HG02852 (cell line): Measurements from ENCODE around the gene BLM.

Experiments
- ATAC-seq: cut with Tn5 transposase; IDR thresholded peaks from one replicate; pipeline ENCODE4 v1.9.1; 2021; ENCODE audit warnings: mild to moderate bottlenecking, moderate library complexity; ENCODE audit not compliant: unreplicated experiment

The BLM gene

GRCh38 chr15:90691369-90691768 lies 25.8 kb upstream of the BLM start:
- ATAC-seq, result no peak

GRCh38 chr15:90691982-90692773 lies 25.0 kb upstream of the BLM start:
- peak; percentile 51 for ATAC-seq

- ATAC-seq, result no peak
These were observed 22.2 kb upstream of the BLM start for GRCh38 chr15:90694987-90695386.

DNA sequence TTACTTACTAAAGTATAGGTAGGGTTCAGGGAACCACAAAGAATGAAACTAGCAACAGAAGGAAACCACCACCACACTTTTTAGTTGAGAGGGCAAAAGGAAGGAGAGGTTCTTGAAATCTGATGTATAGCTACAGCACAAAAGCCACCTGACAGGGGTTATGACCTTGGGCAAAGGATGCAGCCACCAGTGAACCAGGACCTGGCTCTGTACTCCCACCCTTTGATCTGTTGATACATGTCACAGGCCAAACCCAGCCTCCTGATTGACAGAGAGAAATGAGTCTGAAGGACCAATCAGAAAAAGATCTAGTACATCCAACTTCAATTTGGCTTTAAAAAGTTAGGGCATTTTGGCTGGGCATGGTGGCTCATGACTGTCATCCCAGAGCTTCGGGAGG lies 20.0 kb upstream of the BLM start:
- no peak for ATAC-seq

DNA sequence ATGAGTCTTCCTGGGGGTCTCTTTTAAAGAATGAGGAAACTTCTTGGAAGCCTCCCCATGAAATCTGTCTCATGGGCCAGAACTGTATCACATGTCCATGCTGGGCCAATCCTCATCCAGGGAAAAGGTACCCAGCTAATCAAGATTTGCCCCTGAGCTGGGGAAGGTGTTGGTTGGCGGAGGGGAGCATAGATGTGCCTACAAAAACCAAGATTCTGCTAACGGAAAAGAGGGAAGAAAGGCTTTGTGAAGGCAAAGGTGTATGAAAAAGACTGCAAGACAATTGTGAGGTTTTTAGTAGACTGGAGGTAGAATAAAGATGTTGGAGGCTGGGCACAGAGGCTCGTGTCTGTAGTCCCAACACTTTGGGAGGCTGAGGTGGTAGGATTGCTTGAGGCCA lies 18.5 kb upstream of the BLM start:
- no peak for ATAC-seq

- no peak for ATAC-seq
These were observed 16.1 kb upstream of the BLM start for GRCh38 chr15:90701048-90701447.

- no peak for ATAC-seq
These were observed 15.1 kb upstream of the BLM start for GRCh38 chr15:90701880-90702630.

DNA sequence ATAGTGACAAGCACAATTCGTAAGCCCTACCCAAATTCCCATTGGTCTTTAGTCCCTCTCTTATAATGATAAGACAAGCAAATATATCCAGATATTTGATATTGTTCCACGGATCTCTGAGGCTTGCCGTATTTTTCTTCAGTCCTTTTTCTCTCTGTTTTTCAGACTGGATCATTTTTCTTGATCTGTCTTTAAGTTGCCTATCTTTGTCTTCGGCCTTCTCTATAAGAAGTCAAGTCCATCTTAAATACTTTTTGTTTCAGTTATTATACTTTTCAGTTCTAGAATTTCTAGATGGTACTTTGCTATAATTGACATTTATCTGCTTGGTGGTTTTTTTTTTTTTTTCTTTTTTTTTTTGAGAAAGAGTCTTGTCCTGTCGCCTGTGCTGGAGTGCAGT lies 13.7 kb upstream of the BLM start:
- ATAC-seq, result no peak

- ATAC-seq, result no peak
These were observed 11.9 kb upstream of the BLM start for GRCh38 chr15:90705212-90705611.

DNA sequence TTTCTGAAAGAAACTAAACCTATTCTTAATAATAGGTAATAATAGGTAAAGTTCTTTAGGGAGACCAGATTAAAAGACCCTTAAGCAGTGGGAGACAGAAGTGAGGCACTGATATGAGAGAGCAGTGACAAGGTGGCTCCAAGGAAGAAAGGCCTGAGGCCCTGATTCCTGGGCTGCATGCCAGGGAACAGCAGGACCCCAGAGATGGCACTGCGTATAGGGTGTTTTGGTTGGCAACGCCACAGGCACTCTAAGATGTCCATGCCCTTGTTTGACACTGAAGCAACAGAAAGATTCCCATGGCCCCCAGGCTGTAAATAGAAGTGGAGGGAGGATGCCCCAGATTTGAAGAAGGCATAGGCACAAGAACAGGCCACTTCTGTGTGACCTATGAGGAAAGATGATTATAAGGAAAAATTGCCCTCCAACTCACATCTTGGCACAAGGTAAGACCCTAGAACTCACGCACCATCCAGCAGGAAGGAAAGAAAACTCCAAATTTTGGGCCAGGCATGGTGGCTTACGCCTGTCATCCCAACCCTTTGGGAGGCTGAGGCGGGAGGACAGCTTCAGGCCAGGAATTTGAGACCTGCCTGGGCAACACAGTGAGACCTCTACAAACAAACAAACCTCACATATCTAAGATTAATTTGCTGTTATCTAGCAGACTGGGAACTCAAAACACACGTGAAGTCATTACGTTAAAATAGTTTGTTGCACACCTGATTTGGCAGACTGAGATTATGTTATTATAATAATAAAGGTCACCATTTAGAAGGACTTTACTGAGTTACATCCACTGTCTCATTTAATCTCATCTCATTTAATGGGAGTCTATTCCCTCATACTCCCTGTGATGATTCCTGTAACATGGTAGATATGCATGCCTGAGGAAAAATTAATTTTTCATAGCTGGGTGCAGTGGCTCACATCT lies 10.5 kb upstream of the BLM start:
- ATAC-seq, result no peak

DNA sequence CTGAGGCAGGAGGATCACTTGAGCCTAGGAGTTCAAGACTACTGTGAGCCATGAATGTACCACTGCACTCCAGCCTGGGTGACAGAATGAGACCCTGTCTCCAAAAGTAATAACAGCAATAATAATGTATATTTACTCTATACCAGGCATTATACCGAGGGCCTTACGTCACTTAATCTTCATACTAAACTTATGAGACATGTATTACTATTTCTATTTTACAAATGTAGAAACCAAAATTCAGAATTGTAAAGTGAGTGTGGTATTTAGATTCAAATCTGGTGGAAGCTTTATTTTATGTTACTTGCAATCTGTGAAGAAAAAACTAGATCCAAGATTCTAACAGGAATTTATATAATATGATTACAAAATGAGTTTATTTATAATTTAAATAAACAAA lies 9.7 kb upstream of the BLM start:
- ATAC-seq, result no peak

DNA sequence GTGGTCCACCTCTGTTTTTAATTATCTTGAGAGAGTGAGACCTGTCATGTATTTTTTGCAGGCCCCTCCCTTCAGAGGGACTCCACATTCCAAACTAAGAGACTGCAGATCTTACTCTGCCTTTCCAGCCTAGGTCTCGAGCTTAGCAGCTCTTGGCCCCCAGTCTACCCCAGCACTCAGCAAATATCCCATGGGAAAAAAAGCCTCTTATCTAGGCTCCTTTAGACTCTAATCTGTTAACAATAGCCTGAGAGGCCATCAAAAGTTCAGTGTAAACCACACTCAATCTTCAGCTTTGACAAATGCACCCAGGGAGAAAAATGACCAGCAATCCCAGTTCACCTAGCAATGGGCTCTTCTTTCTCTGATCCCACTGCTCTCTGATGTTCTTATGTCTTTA lies 8.6 kb upstream of the BLM start:
- ATAC-seq, result no peak

DNA sequence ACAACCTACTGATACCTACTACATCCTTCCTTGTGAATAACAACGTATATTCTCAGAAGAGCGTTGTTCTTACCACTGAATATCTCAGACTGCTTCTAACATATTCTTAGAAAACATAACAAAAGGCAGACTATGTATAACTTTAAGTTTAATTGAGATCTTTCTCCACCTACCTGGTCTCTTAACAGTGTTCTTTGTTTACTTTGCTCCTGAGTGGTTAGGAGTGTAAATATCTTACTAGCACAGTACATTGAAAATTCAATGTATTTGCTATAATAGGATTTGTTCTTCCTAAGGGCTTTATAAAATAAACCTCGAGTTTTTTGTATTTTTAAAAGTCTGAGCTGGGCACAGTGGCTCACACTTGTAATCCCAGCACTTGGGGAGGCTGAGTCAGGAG lies 7.9 kb upstream of the BLM start:
- ATAC-seq, result no peak

DNA sequence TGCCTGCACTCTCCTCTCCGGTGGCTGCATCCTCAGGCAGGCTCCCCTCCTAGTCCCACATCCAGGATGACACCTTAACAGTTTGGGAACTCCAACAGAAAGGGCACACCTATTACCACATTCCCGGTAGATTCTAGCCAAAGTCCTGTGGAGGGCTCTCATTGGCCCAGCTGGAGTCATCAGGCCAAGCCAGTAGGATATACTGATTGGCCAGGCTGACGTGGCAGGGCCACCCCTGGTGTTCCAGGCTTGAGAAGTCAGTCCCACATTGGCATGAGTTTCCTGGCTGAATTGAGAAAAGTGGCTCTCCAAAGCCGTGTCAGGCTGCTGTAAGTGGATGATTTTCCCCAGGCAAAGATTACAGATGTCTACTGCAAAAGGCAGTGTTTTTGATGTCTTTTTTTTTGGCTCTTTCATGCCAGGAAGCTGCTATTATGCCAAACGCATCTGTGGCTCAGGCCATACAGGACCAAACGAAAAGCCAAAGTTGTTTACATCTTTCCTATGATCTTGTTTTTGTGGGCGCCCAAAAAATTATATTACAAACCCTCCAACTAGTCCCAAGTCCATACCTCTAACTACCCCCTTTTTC lies 6.6 kb upstream of the BLM start:
- no peak for ATAC-seq

GRCh38 chr15:90711418-90711824 lies 5.7 kb upstream of the BLM start:
- no peak for ATAC-seq

DNA sequence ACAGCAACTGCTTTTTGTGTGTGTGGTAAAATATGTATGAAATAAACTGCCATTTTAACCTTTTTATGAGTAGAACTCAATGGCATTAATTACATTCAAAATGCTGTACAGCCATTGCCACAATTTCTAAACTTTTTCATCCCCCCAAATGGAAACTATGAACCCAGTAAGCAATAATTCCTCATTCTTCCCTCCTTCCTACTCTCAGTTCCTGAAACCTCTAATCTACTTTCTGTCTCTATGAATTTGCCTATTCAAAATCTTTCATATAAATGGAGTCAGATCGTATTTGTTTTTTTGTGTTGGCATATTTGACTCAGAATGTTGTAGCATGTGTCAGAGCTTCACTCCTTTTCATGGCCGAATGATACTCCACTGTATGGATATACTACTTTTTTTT lies 5.3 kb upstream of the BLM start:
- ATAC-seq, result no peak

- no peak for ATAC-seq
These were observed 4.1 kb upstream of the BLM start for GRCh38 chr15:90713081-90713480.

- peak; percentile 26 for ATAC-seq
These were observed 700 bp upstream of the BLM start for GRCh38 chr15:90716317-90716975.

GRCh38 chr15:90718232-90718631 lies 1.1 kb downstream of the BLM start:
- ATAC-seq, result no peak

- ATAC-seq, result no peak
These were observed 3.0 kb downstream of the BLM start for GRCh38 chr15:90720131-90720530.
